ENCODE measurements around the gene MSTN.
"Not testable (repeated sequence)": the region's sequence is repeated elsewhere in the genome, so short reads cannot be mapped to it uniquely, and the experiment has no call there.

MSTN gene

DNA sequence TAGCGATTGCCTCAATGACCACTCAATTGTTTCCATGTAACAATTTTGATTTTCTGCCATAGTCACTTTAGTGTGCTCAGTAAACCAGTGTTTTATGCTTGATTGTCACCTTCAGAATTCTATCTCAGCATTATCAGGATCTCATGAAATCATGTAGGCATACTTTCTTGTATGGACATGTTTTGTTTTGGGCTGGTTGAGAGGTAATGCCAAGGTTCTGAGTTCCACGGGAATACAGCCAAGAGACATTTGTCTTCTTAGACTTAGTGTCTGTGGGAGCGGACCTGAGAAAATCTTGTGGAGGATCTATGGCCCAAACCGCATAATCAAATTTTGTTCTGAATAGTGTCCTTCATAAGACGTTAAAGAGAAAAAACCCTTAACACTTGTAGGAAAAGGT, 10.2 kb downstream of the MSTN start:
- no peak overlapping the region for H3K4me3 ChIP-seq (ENCODE audit: low read depth, low read length)
- TF ChIP-seq CTCF (IDR thresholded peaks at IDR 0.05; ENCODE audit: borderline replicate concordance, insufficient read depth, low read depth, low read length) = no peak

- H3K4me3 ChIP-seq (ENCODE audit: low read depth, low read length) = no peak overlapping the region
- TF ChIP-seq CTCF (IDR thresholded peaks at IDR 0.05; ENCODE audit: borderline replicate concordance, insufficient read depth, low read depth, low read length) = no peak
Measured at GRCh38 chr2:190051223-190051622, 11.3 kb downstream of the MSTN start.

DNA sequence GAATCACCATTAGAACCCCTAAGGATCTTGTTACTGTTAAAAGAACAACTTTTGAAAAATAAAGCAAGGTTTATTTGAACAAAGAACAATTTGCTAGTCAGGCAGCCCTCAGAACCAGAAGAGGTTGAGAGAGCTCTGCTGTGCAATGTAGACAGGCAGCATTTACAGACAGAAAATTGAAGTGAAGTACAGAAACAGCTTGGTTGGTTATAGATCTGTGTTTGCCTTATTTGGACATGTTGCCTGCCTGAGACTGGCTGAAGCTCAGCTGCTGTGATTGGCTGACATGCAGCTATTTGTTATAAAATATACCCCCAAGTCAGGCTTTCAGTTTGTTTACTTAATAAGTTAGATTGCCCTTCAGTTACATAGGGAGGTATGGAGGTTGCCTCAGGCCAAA, 12.5 kb downstream of the MSTN start:
- TF ChIP-seq CTCF (IDR thresholded peaks at IDR 0.05; ENCODE audit: borderline replicate concordance, insufficient read depth, low read depth, low read length) = no peak
- no peak overlapping the region for H3K4me3 ChIP-seq (ENCODE audit: low read depth, low read length)

DNA sequence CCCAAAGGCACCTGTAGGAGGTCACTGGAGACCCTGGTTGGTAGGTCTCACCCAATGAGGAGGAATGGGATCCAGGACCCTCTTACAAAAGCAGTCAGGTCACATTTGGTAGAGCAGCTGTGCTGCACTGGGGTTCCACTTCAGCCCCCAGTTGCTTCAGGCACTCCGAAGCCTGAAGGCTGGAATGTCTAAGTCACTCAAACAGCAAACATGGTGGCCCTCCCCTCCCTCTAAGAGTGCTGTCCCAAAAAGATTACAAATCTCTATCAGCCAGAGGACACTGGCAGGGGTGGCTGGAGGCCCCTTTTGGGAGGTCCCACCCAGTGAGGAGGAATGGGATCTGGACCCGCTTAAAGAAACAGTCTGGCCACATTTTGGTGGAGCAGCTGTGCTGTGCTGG, 17.7 kb downstream of the MSTN start:
- H3K4me3 ChIP-seq (ENCODE audit: low read depth, low read length) = no peak overlapping the region
- TF ChIP-seq CTCF (IDR thresholded peaks at IDR 0.05; ENCODE audit: borderline replicate concordance, insufficient read depth, low read depth, low read length) = no peak

DNA sequence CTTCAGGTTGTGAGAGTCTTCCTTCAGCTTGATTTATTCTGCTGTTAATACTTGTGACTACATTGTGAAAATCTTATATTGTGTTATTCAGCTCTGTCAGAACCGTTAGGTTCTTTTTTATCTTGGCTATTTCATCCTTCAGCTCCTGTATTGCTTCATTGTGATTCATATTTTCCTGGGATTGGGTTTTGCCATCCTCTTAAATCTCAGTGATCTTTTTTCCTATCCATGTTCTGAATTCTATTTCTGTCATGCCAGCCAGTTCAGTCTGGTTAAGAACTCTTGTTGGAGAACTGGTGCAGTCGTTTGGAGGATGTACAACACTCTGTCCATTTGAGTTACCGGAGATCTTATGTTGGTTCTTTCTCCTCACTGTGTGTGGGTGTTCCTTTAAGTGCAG, 19.1 kb downstream of the MSTN start:
- no peak for TF ChIP-seq CTCF (IDR thresholded peaks at IDR 0.05; ENCODE audit: borderline replicate concordance, insufficient read depth, low read depth, low read length)

GRCh38 chr2:190036071-190036470, 26.5 kb downstream of the MSTN start:
- no peak for TF ChIP-seq CTCF (IDR thresholded peaks at IDR 0.05; ENCODE audit: borderline replicate concordance, insufficient read depth, low read depth, low read length)
- H3K4me3 ChIP-seq (ENCODE audit: low read depth, low read length) = no peak overlapping the region

More for the DNA sequence above, 19.1 kb downstream of the MSTN start:
- no peak overlapping the region for H3K4me3 ChIP-seq (ENCODE audit: low read depth, low read length)

DNA sequence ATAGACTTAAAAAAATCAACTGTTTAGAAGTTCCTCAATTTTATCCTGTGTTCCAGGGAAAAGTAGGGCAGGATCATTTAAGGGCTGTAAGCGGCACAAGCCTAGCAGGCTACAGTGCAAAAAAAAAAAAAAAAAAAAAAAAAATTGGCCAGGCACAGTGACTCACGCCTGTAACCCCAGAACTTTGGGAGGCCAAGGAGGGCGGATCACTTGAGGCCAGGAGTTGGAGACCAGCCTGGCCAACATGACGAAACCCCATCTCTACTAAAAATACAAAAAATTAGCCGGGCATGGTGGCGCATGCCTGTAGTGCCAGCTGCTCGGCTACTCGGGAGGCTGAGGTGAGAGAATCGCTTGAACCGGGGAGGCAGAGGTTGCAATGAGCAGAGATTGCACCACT, 28.1 kb downstream of the MSTN start:
- not testable (repeated sequence) for H3K4me3 ChIP-seq (ENCODE audit: low read depth, low read length)

GRCh38 chr2:190031969-190032618, 30.4 kb downstream of the MSTN start:
- no peak overlapping the region for H3K4me3 ChIP-seq (ENCODE audit: low read depth, low read length)
- no peak for TF ChIP-seq CTCF (IDR thresholded peaks at IDR 0.05; ENCODE audit: borderline replicate concordance, insufficient read depth, low read depth, low read length)

Data from GM12875 (cell line).